ENCODE data around the gene GRAMD2A.

GRAMD2A gene

DNA sequence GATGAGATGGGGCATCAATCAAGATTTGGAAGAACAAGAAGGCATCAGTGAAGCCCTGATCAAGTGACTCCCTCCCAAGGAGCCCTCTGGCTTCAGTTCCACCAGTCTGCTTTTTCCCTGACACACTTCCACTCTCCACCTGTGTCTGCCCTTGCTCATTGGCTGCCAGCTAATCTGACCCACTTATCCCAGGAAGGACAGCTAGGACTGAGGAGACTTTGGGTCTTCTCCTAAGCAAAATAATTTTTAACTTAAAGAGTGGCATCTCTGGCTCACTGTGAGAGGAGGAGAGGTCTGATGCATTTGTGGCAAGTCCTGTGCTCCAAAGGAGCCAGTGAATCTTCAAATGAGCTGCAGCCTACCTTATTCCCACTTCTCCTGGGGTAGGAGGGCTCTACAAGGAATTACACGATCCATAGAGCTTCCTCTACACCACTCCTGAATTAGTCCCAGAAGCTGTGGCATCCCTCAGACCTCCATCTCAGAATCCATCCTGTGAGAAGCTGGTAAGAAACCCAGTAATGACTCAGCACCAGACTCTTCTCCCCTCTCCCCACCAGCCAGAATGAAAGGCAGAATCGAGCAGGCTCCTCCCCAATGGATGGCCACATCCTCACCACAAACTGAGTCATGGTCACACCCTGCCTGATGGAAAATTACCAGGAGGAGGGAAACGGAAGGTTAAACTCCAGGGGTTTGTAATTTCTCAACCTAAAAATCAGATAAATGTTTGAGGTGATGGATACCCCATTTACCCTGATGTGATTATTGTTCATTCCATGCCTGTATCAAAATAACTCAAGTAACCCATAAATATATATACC, 39.7 kb upstream of the GRAMD2A start:
- ChIA-PET CTCF (interaction anchor here (1.5 to 2.4 kb wide), 3 partner anchors 14 to 43 kb away, joined by 3 to 6 read pairs (median 3); no protein-coding TSS in a partner anchor), POLR2A (interaction anchor here (1.8 kb wide), 1 partner anchor 10 kb away, joined by 20 read pairs; no protein-coding TSS in a partner anchor)
- DNase-seq (ENCODE audit: extremely low spot score): peak; percentile 56
- TF ChIP-seq CTCF (IDR thresholded peaks at IDR 0.05; ENCODE audit: control extremely low read depth, extremely low read depth, low read depth, missing control alignments): no peak

- ChIA-PET CTCF (interaction anchor here (1.4 to 1.5 kb wide), 2 partner anchors 9 to 37 kb away, joined by 3 to 8 read pairs; no protein-coding TSS in a partner anchor), POLR2A (interaction anchor here (1.8 kb wide), 1 partner anchor 9 kb away, joined by 20 read pairs; no protein-coding TSS in a partner anchor)
- no peak for TF ChIP-seq CTCF (IDR thresholded peaks at IDR 0.05; ENCODE audit: control extremely low read depth, extremely low read depth, low read depth, missing control alignments)
- DNase-seq (ENCODE audit: extremely low spot score): no peak
These were observed 38.9 kb upstream of the GRAMD2A start for GRCh38 chr15:72236381-72237003.

- CTCF ChIA-PET: interaction anchor here (0.7 to 1.4 kb wide), 3 partner anchors 8 to 16 kb away, joined by 4 to 8 read pairs (median 4); no protein-coding TSS in a partner anchor
- no peak for DNase-seq (ENCODE audit: extremely low spot score)
- POLR2A ChIA-PET: no interaction called here
- no peak for TF ChIP-seq CTCF (IDR thresholded peaks at IDR 0.05; ENCODE audit: control extremely low read depth, extremely low read depth, low read depth, missing control alignments)
These were observed 37.7 kb upstream of the GRAMD2A start for GRCh38 chr15:72235298-72235697.

DNA sequence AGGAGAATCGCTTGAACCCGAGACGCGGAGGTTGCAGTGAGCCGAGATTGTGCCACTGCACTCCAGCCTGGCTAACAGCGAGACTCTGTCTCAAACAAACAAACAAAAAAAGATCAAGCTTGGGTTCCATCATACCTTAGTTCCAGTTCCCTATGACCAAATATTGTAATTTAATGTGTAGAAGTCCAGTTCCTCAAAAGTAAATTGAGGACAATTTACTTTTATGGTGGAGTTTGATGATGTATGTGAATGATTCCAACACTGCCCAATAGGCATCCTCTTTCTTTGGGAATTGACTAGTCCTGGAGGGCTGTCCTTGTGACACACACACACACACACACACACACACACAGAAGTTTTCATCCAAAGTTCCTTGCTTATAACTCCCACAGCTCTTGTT, 36.2 kb upstream of the GRAMD2A start:
- TF ChIP-seq CTCF (IDR thresholded peaks at IDR 0.05; ENCODE audit: control extremely low read depth, extremely low read depth, low read depth, missing control alignments): no peak
- POLR2A ChIA-PET: no interaction called here
- DNase-seq (ENCODE audit: extremely low spot score): no peak
- CTCF ChIA-PET: no interaction called here

- CTCF ChIA-PET: interaction anchor here (1.1 to 1.8 kb wide), 2 partner anchors 11 to 33 kb away, joined by 5 to 6 read pairs; no protein-coding TSS in a partner anchor
- DNase-seq (ENCODE audit: extremely low spot score): peak; percentile 35
- TF ChIP-seq CTCF (IDR thresholded peaks at IDR 0.05; ENCODE audit: control extremely low read depth, extremely low read depth, low read depth, missing control alignments): no peak
- POLR2A ChIA-PET: interaction anchor here (0.7 to 1.1 kb wide), 2 partner anchors 33 to 67 kb away, joined by 3 read pairs; no protein-coding TSS in a partner anchor
These were observed 34.4 kb upstream of the GRAMD2A start for GRCh38 chr15:72231833-72232478.

Measured in GM10248 (cell line).